IMR-90 (cell line): Measurements from ENCODE around the gene ATP9B. TPM values are rescaled to one million over a fixed set of nuclear protein-coding genes. Genes with fewer than 3 reads are reported as not detected.

ENCODE experiments used
- ATAC-seq: fragments of 200-7000 bp; cut with Tn5 transposase; 2 replicates; pipeline ENCODE4 v1.9.1; 2020; ENCODE audit warnings: low read depth, mild to moderate bottlenecking, moderate library complexity
- BruUV-seq: library from RNA; stranded (reverse); fragments of 400-500 nt; replicated peaks from 2 replicates; lab custom pipeline; 2021; lab: Mats Ljungman, UMichigan
- CTCF ChIA-PET: fragments of 300-600 bp; formaldehyde crosslinking; extraction: SDS; loops from one replicate; lab custom pipeline; 2021; ENCODE audit warnings: antibody characterized with exemption; lab: Yijun Ruan, JAX
- POLR2A ChIA-PET: fragments of 300-600 bp; sonication (Branson Sonifier 250); formaldehyde crosslinking; loops from one replicate; lab custom pipeline; 2022; ENCODE audit warnings: antibody characterized with exemption; ENCODE audit not compliant: unreplicated experiment; lab: Charles Lee
- DNase-seq: peaks from one replicate; pipeline ENCODE4 v3.0.0; 2013
- H2AFZ ChIP-seq: replicated peaks from 2 replicates; pipeline ENCODE3; 2013; ENCODE audit warnings: low read length, mild to moderate bottlenecking; ENCODE audit not compliant: poor library complexity
- H2AK5ac ChIP-seq: 2 replicates; pipeline ENCODE4 v1.6.1; 2013; ENCODE audit warnings: low read depth, low read length, inconsistent platforms
- H2AK9ac ChIP-seq: replicated peaks from 2 replicates; pipeline ENCODE3; 2013; ENCODE audit warnings: mild to moderate bottlenecking, low read depth, low read length, moderate library complexity; ENCODE audit not compliant: poor library complexity
- H2BK120ac ChIP-seq: 2 replicates; pipeline ENCODE4 v1.6.1; 2013; ENCODE audit warnings: low read depth, low read length, inconsistent platforms
- H2BK15ac ChIP-seq: 3 replicates; pipeline ENCODE4 v1.6.1; 2013; ENCODE audit warnings: low read depth, low read length, inconsistent platforms
- H2BK20ac ChIP-seq: 2 replicates; pipeline ENCODE4 v1.6.1; 2013; ENCODE audit warnings: low read depth, mild to moderate bottlenecking, inconsistent platforms, low read length, moderate library complexity
- H2BK5ac ChIP-seq: 2 replicates; pipeline ENCODE4 v1.6.1; 2013; ENCODE audit warnings: mild to moderate bottlenecking, low read depth, low read length, inconsistent platforms; ENCODE audit not compliant: poor library complexity, severe bottlenecking
- H3K14ac ChIP-seq: replicated peaks from 2 replicates; pipeline ENCODE4 v1.6.1; 2013; ENCODE audit warnings: low read depth, low read length, inconsistent platforms
- H3K18ac ChIP-seq: 2 replicates; pipeline ENCODE4 v1.6.1; 2013; ENCODE audit warnings: low read depth, low read length, control low read depth
- H3K23ac ChIP-seq: 2 replicates; pipeline ENCODE4 v1.6.1; 2013; ENCODE audit warnings: low read depth, low read length, inconsistent platforms
- H3K27ac ChIP-seq: 2 replicates; pipeline ENCODE4 v1.5.1; 2013; ENCODE audit warnings: mild to moderate bottlenecking, control low read depth, low read length; ENCODE audit not compliant: insufficient read depth
- H3K27me3 ChIP-seq: 2 replicates; pipeline ENCODE4 v1.6.1; 2013; ENCODE audit warnings: low read length; ENCODE audit not compliant: control insufficient read depth, insufficient read depth
- H3K36me3 ChIP-seq: 2 replicates; pipeline ENCODE4 v1.6.1; 2013; ENCODE audit warnings: low read length, mixed read lengths; ENCODE audit not compliant: control insufficient read depth, insufficient read depth
- H3K4ac ChIP-seq: 2 replicates; pipeline ENCODE4 v1.6.1; 2013; ENCODE audit warnings: low read depth, low read length, inconsistent platforms
- H3K4me1 ChIP-seq: 2 replicates; pipeline ENCODE4 v1.6.1; 2013; ENCODE audit warnings: low read length, mixed read lengths; ENCODE audit not compliant: control insufficient read depth, insufficient read depth
- H3K4me2 ChIP-seq: 2 replicates; pipeline ENCODE4 v1.6.1; 2013; ENCODE audit warnings: low read depth, mild to moderate bottlenecking, control low read depth, low read length, moderate library complexity
- H3K4me3 ChIP-seq: 2 replicates; pipeline ENCODE4 v1.5.1; 2013; ENCODE audit warnings: low read depth, mild to moderate bottlenecking, control low read depth, low read length, moderate library complexity; ENCODE audit not compliant: insufficient read depth
- H3K56ac ChIP-seq: 2 replicates; pipeline ENCODE4 v1.6.1; 2013; ENCODE audit warnings: low read length, inconsistent platforms; ENCODE audit not compliant: insufficient read depth; ENCODE audit errors: extremely low read depth
- H3K79me1 ChIP-seq, 2 experiments: 2 replicates each; pipeline ENCODE4 v1.6.1; 2013; ENCODE audit warnings: low read length in 2 of 2, inconsistent platforms in 1 of 2, low read depth in 1 of 2
- H3K9ac ChIP-seq: 2 replicates; pipeline ENCODE4 v1.6.1; 2013; ENCODE audit warnings: low read depth, low read length, control low read depth
- H3K9me1 ChIP-seq: 2 replicates; pipeline ENCODE4 v1.6.1; 2013; ENCODE audit warnings: low read length, inconsistent platforms; ENCODE audit not compliant: insufficient read depth
- H3K9me3 ChIP-seq: 2 replicates; pipeline ENCODE4 v1.6.1; 2013; ENCODE audit warnings: low read length; ENCODE audit not compliant: control insufficient read depth, insufficient read depth
- H4K20me1 ChIP-seq: 2 replicates; pipeline ENCODE4 v1.6.1; 2013; ENCODE audit warnings: low read length, inconsistent platforms; ENCODE audit not compliant: insufficient read depth
- H4K5ac ChIP-seq: 2 replicates; pipeline ENCODE4 v1.6.1; 2013; ENCODE audit warnings: mild to moderate bottlenecking, low read depth, low read length, control low read depth
- H4K8ac ChIP-seq, 2 experiments: 2 replicates each; pipeline ENCODE4 v1.6.1; 2013; ENCODE audit warnings: low read depth in 2 of 2, low read length in 2 of 2, control low read depth in 1 of 2, inconsistent platforms in 1 of 2
- H4K91ac ChIP-seq: 2 replicates; pipeline ENCODE4 v1.6.1; 2013; ENCODE audit warnings: low read depth, low read length, inconsistent platforms; ENCODE audit not compliant: insufficient read depth
- CEBPB ChIP-seq: IDR thresholded peaks from 2 replicates; pipeline ENCODE4 v1.6.1; 2012; ENCODE audit warnings: low read depth, low read length, improper control_type of control experiment
- RAD21 ChIP-seq: IDR thresholded peaks from 2 replicates; pipeline ENCODE4 v1.6.1; 2012; ENCODE audit warnings: low read length, improper control_type of control experiment
- WGBS, 2 experiments: methylation state at CpG; one replicate each; pipeline versions ENCODE4 v1.1.5 to v1.1.7; 2013; ENCODE audit warnings: missing lambda C conversion rate in 2 of 2; ENCODE audit not compliant: insufficient read length in 1 of 2; ENCODE audit errors: extremely low coverage in 2 of 2; 5-methylcytosine and 5-hydroxymethylcytosine counted together
- dilution Hi-C: fragments of 300-500 bp; cut with HindIII; formaldehyde crosslinking; loops from one replicate; pipeline ENCODE4 v1.14.3; 2018; ENCODE audit warnings: low sequenced_read_pairs; ENCODE audit not compliant: unreplicated experiment
- in situ Hi-C: fragments of 300-500 bp; cut with MboI; formaldehyde crosslinking; loops from 3 replicates; pipeline ENCODE4 v1.14.3; 2019; ENCODE audit warnings: low sequenced_read_pairs, inconsistent platforms, mixed read lengths
- intact Hi-C: fragments of 100-400 bp; cut with micrococcal nuclease; formaldehyde crosslinking; loops from 2 replicates; pipeline ENCODE4 v1.10.0; 2022
- polyA plus RNA-seq, 3 experiments: library from polyadenylated mRNA; depleted of rRNA; stranded (reverse); fragments of >200 nt; gene quantifications; 2 replicates each; pipeline ENCODE4 v1.2.3, GENCODE V29; 2012; ENCODE audit warnings: low replicate concordance in 1 of 3
- total RNA-seq: library from RNA; depleted of rRNA; stranded (reverse); fragments of >200 nt; gene quantifications from 2 replicates; pipeline ENCODE4 v1.2.3, GENCODE V29; 2012

The ATP9B gene
- total and polyA plus RNA-seq, 2 of the 4 experiments (the other 2 are of a cell fraction), result 11.0 to 11.5 TPM

DNA sequence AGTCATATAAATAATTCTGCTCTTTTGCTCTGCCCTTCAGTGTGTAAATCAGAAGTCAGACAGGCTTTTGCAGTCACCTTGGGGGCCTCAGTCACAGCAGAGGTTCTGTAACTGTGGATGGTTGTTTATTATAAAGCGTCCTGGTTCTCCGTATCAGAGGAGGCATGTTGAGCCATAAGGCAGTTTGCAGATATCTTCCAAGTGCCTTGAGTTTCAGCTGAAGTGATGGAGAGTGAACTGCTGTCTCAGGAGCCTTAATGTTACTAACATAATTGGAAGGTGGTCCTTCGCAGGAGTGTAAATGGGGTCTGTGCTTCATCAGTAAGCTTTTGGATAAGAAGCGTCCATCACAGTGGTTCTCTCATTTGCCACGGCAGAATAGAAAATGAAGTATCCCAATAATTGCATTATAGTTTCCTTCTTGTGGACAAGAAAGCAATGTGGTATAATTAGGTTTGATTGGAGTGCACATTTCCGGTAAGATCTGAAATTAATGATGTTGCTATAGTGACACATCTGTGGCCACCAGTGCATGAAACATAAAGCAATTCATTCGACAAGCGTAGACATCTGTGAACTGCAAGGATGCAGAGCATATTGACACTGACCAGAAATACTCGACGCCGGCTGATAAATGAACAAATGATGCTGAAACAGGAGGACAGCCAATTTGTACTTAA, 214.1 kb downstream of the ATP9B start:
- no CpG with 5 or more reads among the region's 11 CpGs for WGBS, 2 experiments
- Histone ChIP-seq H4K91ac (no peak overlapping the region), H3K4me1 (no peaks in the 10 kb centered on the region), H4K8ac (no peak overlapping the region), H2AFZ (no peak overlapping the region), H3K4me3 (no peak overlapping the region), H3K9me1 (no peaks in the 10 kb centered on the region), H3K23ac (no peak overlapping the region), H3K4ac (no peak overlapping the region), H2BK5ac (no peak overlapping the region), H2AK5ac (no peak overlapping the region), H2AK9ac (no peak overlapping the region), H3K9me3 (no peaks in the 10 kb centered on the region), H3K79me1 (no peaks in the 10 kb centered on the region), H3K27ac (no peak overlapping the region), H3K9ac (no peak overlapping the region), H2BK20ac (no peak overlapping the region), H3K18ac (no peak overlapping the region), H3K27me3 (no peaks in the 10 kb centered on the region), H2BK120ac (no peak overlapping the region), H3K36me3 (0 out of 2 replicates have a peak, but pooled peaks cover under 1% of the 10 kb centered on the region), H4K20me1 (no peaks in the 10 kb centered on the region), H3K56ac (no peak overlapping the region), H3K4me2 (no peak overlapping the region), H4K5ac (no peak overlapping the region), H3K14ac (no peak overlapping the region), H2BK15ac (no peak overlapping the region)
- ATAC-seq, result no peak
- intact Hi-C loops, result no loop called here
- TF ChIP-seq RAD21, result no peak
- TF ChIP-seq CEBPB, result no peak
- DNase-seq, result no peak
- BruUV-seq, result no TSS peak
- POLR2A ChIA-PET, result no interaction called here
- in situ Hi-C loops, result no loop called here
- dilution Hi-C loops, result no loop called here
- CTCF ChIA-PET, result no interaction called here
